Stomach (tissue), 9 donors: ENCODE measurements around the gene EGFL6. TPM values are rescaled to one million over a fixed set of nuclear protein-coding genes. Genes with fewer than 3 reads are reported as not detected.
A peak's percentile ranks its signal among the peaks of the same experiment; 100 is the strongest.

ENCODE experiments used
- DNase-seq, 2 donors: peaks; one replicate each; pipeline versions ENCODE4 v3.0.0 to v3.0.0-alpha.2; 2013 to 2019
- H3K27ac ChIP-seq, 5 donors: fragments of 200-600 bp in 4 of 5; sonication (generic) in 4 of 5; one replicate each; pipeline ENCODE4 v1.5.1; 2013 to 2019; ENCODE audit warnings: mild to moderate bottlenecking in 1 of 5, moderate library complexity in 1 of 5
- H3K27me3 ChIP-seq, 3 donors: fragments of 200-600 bp; sonication (generic); one replicate each; pipeline ENCODE4 v1.5.1; 2017 to 2019; ENCODE audit warnings: mixed run types in 1 of 3
- H3K36me3 ChIP-seq, 4 donors: fragments of 200-600 bp; sonication (generic); 1 replicate in 3 of 4; 2 replicates in 1 of 4; pipeline ENCODE4 v1.5.1; 2016 to 2019
- H3K4me1 ChIP-seq, 4 donors: fragments of 200-600 bp; sonication (generic); one replicate each; pipeline ENCODE4 v1.5.1; 2016 to 2019
- H3K4me3 ChIP-seq, 4 donors: fragments of 200-600 bp; sonication (generic) in 3 of 4; one replicate each; pipeline ENCODE4 v1.5.1; 2016 to 2019; ENCODE audit warnings: mild to moderate bottlenecking in 1 of 4
- H3K9me3 ChIP-seq, 4 donors: fragments of 200-600 bp; sonication (generic); one replicate each; pipeline ENCODE4 v1.5.1; 2016 to 2019
- EP300 ChIP-seq: sonication (generic); formaldehyde crosslinking; IDR thresholded peaks from one replicate; pipeline ENCODE4 v1.6.1; 2017; ENCODE audit warnings: antibody characterized with exemption
- POLR2A ChIP-seq, 4 donors: fragments of 450-650 bp; IDR thresholded peaks; one replicate each; pipeline ENCODE4 v1.6.1; 2016; ENCODE audit warnings: antibody characterized with exemption in 4 of 4, control low read depth in 2 of 4, mild to moderate bottlenecking in 1 of 4, moderate library complexity in 1 of 4
- POLR2AphosphoS5 ChIP-seq, 3 donors: sonication (generic); formaldehyde crosslinking; IDR thresholded peaks; one replicate each; pipeline ENCODE4 v1.6.1; 2016; ENCODE audit warnings: antibody characterized with exemption in 3 of 3
- WGBS, 5 donors: extraction: QIAGEN DNeasy Blood & Tissue Kit in 3 of 5; methylation state at CpG; one replicate each; pipeline versions ENCODE4 v1.1.5 to v1.1.7; 2013 to 2018; 5-methylcytosine and 5-hydroxymethylcytosine counted together
- intact Hi-C: fragments of 100-400 bp; cut with DNase I; formaldehyde crosslinking; loops from one replicate; pipeline ENCODE4 v1.15.1; 2023; ENCODE audit warnings: low total_unique reads
- polyA plus RNA-seq, 3 donors: library from polyadenylated mRNA; stranded (reverse); fragments of 200-250 nt; gene quantifications; one replicate each; pipeline ENCODE4 v1.2.3, GENCODE V29; 2013
- total RNA-seq, 5 donors: library from RNA; depleted of rRNA; stranded (reverse); fragments of >200 nt; gene quantifications; one replicate each; pipeline versions ENCODE4 v1.1.0 to v1.2.3, GENCODE V29; 2014 to 2016
- TF ChIP-seq, protein P1 (sequence below), 7 experiments: fragments of 450-650 bp in 4 of 7; fragments of 200-600 bp in 3 of 7; sonication (generic) in 3 of 7; IDR thresholded peaks; one replicate each; pipeline ENCODE4 v1.5.1; 2016 to 2019; ENCODE audit warnings: antibody characterized with exemption in 7 of 7, control low read depth in 2 of 7, mild to moderate bottlenecking in 1 of 7
- donor health status: healthy with polysubstance abuse.
- donor health status: Bipolar disorder and iron deficiency.
- donor health status: healthy.

Gene EGFL6
- total and polyA plus RNA-seq, 8 donors: 0.92 to 6.4 (median 2.6) TPM; not detected in 4

DNA sequence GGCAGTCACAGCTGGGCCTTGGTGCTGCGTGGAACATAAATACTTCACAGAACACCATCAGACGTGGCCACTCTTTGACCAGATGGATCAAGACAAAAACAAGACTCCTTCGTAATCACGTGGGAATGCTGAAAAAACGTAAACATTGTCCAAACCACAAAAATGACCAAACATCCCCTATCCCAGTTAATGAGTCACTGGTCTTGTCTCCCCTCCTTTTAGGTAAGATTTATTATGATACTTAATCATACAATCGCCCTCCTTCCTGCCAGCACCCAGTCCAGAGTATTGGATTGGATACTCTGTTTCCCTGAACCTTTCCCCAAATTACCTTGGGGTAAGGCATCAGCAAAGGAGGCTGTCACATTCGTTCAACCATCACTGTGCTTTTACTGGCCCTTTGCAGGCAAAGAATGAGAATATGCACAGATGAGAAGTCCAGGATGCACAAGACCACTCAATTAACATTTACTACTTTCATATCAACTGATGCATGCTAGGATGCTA is 82.9 kb downstream of the EGFL6 start:
- Histone ChIP-seq H3K4me1 (peaks cover 0 to 22% (median 11%) of the 10 kb centered on the region in 4 donors), H3K36me3 (peaks cover 0 to 5% (median 2%) of the 10 kb centered on the region in 4 donors), H3K9me3 (no peaks in the 10 kb centered on the region), H3K27ac (peak overlapping the region; percentile 59 to 97 (median 92)), H3K27me3 (no peaks in the 10 kb centered on the region), H3K4me3 (peak overlapping the region; percentile 47 to 66 (median 60))
- TF ChIP-seq POLR2A (IDR thresholded peaks at IDR 0.05) (no peak), EP300 (no peak), POLR2AphosphoS5 (IDR thresholded peaks at IDR 0.05) (no peak)
- TF ChIP-seq, protein P1, sequence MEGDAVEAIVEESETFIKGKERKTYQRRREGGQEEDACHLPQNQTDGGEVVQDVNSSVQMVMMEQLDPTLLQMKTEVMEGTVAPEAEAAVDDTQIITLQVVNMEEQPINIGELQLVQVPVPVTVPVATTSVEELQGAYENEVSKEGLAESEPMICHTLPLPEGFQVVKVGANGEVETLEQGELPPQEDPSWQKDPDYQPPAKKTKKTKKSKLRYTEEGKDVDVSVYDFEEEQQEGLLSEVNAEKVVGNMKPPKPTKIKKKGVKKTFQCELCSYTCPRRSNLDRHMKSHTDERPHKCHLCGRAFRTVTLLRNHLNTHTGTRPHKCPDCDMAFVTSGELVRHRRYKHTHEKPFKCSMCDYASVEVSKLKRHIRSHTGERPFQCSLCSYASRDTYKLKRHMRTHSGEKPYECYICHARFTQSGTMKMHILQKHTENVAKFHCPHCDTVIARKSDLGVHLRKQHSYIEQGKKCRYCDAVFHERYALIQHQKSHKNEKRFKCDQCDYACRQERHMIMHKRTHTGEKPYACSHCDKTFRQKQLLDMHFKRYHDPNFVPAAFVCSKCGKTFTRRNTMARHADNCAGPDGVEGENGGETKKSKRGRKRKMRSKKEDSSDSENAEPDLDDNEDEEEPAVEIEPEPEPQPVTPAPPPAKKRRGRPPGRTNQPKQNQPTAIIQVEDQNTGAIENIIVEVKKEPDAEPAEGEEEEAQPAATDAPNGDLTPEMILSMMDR (IDR thresholded peaks at IDR 0.05): no peak
- DNase-seq: peak in 1 of 2 donors; percentile 36
- WGBS, 5 donors: 11 to 29% (median 24%) methylated on average over 7 of the region's 7 CpGs
- intact Hi-C loops: no loop called here

DNA sequence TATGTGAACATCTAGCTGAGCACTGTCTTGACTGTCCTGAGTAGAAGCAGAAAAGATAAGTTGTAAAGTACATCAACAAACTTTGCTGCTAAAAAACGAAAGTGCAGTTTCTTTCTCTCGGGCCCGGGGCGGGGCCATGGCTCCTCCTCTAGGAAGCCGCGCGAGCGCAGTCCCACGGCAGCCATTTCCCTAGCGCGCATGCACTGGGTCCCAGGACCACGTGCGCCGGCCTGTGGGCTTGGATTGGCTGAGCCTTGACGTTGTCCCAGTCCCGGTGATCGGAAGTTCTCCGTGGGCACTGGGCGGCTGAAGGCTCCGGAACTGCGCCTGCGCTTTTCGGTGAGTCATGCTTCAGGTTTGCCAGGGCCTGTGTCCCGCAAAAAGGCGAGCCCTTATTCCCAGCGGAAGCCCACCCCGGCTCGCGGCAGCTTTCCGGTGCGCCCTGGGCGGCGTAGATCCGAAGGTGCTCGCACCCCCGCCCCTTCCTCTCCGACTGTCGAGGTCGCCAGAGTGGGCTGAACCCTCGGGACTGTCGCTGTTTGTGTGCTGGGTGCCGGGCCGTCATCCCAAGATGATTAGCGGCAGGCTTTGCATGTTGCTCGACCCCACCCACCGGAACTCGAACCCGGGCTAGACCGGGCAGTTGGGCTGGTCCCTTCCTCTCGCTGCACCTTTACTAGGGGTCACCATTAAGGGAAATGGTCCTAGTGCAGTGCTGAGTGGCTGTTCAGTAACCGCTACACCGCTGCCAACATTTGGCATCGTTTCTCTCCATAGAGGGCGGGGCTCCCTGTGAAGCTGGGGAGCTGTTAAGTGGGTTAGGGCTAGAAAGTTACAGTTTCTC is 83.7 kb downstream of the EGFL6 start, which contains the start of gene TCEANC:
Gene TCEANC (plus strand): TSS at position 292 of the 844 bp plus-strand sequence. CDS start 9,368 bp downstream, outside the sequence.
- TF ChIP-seq, protein P1 (IDR thresholded peaks at IDR 0.05): no peak
- TF ChIP-seq POLR2AphosphoS5 (IDR thresholded peaks at IDR 0.05) (peak; percentile 74 to 88 (median 82)), POLR2A (IDR thresholded peaks at IDR 0.05) (peak in 1 of 4 donors; percentile 9)
- Histone ChIP-seq H3K4me3 (peak within 1 kb of the TSS; percentile 47 to 66 (median 60)), H3K36me3 (peaks cover 0 to 5% (median 2%) of the 10 kb centered on the region in 4 donors), H3K27ac (peak within 1 kb of the TSS; percentile 91 to 97 (median 95)), H3K9me3 (no peaks in the 10 kb centered on the region), H3K27me3 (no peaks in the 10 kb centered on the region), H3K4me1 (peaks cover 0 to 22% (median 8%) of the 10 kb centered on the region in 4 donors)
- intact Hi-C loops: no loop called here
- 0 to 4% (median 1%) methylated on average over 5 to 54 of the region's 54 CpGs for WGBS, 5 donors
- peak; percentile 97 to 99 for DNase-seq

DNA sequence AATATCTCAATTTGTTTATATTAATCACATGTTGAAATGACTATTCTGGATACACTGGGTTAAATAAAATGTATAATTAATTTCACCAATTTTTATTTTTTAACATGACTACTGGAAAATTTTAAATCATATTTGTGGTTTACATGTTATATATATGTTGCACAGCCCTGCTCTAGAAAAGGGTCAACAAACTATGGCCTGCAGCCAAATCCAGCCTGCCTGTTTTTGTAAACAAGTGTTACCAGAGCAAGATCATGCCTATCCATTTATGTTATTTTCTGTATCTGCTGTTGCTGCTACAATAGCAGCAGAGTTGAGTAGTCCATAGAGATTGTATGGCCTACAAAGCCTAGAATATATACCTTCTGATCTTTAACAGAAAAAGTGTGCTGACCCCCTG is 84.7 kb downstream of the EGFL6 start:
- DNase-seq: no peak
- intact Hi-C loops: no loop called here
- Histone ChIP-seq H3K4me3 (peak overlapping the region in 1 of 4 donors; percentile 66), H3K4me1 (peaks cover 0 to 22% (median 11%) of the 10 kb centered on the region in 4 donors), H3K36me3 (peaks cover 0 to 5% (median 2%) of the 10 kb centered on the region in 4 donors), H3K27me3 (no peaks in the 10 kb centered on the region), H3K9me3 (no peaks in the 10 kb centered on the region), H3K27ac (peak overlapping the region in 4 of 5 donors; percentile 91 to 97 (median 94))
- TF ChIP-seq, protein P1 (IDR thresholded peaks at IDR 0.05): no peak
- TF ChIP-seq POLR2AphosphoS5 (IDR thresholded peaks at IDR 0.05) (no peak), POLR2A (IDR thresholded peaks at IDR 0.05) (no peak), EP300 (no peak)

DNA sequence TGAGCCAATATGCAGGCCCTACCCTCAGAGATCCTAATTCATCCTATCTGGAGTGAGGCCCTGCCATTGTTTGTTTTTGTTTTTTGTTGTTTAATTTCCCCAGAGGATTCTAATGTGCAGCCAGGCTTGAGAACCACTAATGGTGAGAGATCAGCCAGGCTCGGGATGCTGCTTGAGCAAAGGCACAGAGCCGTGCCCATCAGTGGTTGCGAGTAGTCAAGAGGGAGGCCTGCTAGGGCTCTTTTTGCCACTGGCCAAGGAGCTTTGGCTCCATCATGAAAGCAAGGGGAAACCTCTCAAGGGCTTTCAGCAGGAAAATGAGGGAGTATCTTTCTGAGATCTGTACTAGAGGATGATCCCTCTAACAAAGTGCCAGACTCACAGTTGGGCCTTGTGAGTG is 86.3 kb downstream of the EGFL6 start:
- no peak overlapping the region for H3K27ac ChIP-seq
- peaks cover 0 to 7% (median 2%) of the 10 kb centered on the region in 4 donors for H3K36me3 ChIP-seq
- no peak overlapping the region for H3K4me3 ChIP-seq
- TF ChIP-seq POLR2AphosphoS5 (IDR thresholded peaks at IDR 0.05) (no peak), POLR2A (IDR thresholded peaks at IDR 0.05) (no peak), EP300 (no peak)
- TF ChIP-seq, protein P1 (IDR thresholded peaks at IDR 0.05): no peak
- intact Hi-C loops: no loop called here
- no peak for DNase-seq
- H3K4me1 ChIP-seq: peaks cover 0 to 22% (median 12%) of the 10 kb centered on the region in 4 donors
- WGBS, 5 donors: 62 to 100% (median 85%) methylated on average over 3 of the region's 3 CpGs
- no peaks in the 10 kb centered on the region for H3K9me3 ChIP-seq
- H3K27me3 ChIP-seq: no peaks in the 10 kb centered on the region
